Subcutaneous abdominal adipose tissue (tissue), 5 donors: ENCODE results near the gene MLH3.

ENCODE experiments used
- H3K27ac ChIP-seq: one replicate; pipeline ENCODE4 v1.7.0; 2013; ENCODE audit warnings: low read depth, mild to moderate bottlenecking, inconsistent platforms, low read length, moderate library complexity
- H3K27me3 ChIP-seq, 5 donors: one replicate each; pipeline ENCODE4 v1.7.0; 2013; ENCODE audit warnings: low read length in 5 of 5, inconsistent platforms in 1 of 5; ENCODE audit not compliant: control insufficient read depth in 5 of 5, insufficient read depth in 4 of 5
- H3K36me3 ChIP-seq, 5 donors: one replicate each; pipeline ENCODE4 v1.7.0; 2013; ENCODE audit warnings: low read length in 5 of 5; ENCODE audit not compliant: control insufficient read depth in 5 of 5, insufficient read depth in 5 of 5
- H3K4me1 ChIP-seq, 5 donors: one replicate each; pipeline ENCODE4 v1.7.0; 2013; ENCODE audit warnings: low read length in 5 of 5, mild to moderate bottlenecking in 3 of 5, moderate library complexity in 1 of 5; ENCODE audit not compliant: control insufficient read depth in 5 of 5, insufficient read depth in 5 of 5
- H3K4me3 ChIP-seq, 5 donors: one replicate each; pipeline ENCODE4 v1.7.0; 2013; ENCODE audit warnings: low read length in 5 of 5, low read depth in 1 of 5
- H3K9ac ChIP-seq, 5 donors: one replicate each; pipeline ENCODE4 v1.7.0; 2013; ENCODE audit warnings: low read length in 5 of 5, mild to moderate bottlenecking in 4 of 5, moderate library complexity in 3 of 5
- H3K9me3 ChIP-seq, 5 donors: one replicate each; pipeline ENCODE4 v1.7.0; 2013; ENCODE audit warnings: low read length in 5 of 5; ENCODE audit not compliant: control insufficient read depth in 5 of 5
- donor health status: healthy.
- donor health status: healthy.
- donor health status: healthy.
- donor health status: healthy.
- donor health status: healthy.

Gene MLH3

GRCh38 chr14:74964787-74965485 lies 86.3 kb downstream of the MLH3 start:
- Histone ChIP-seq H3K9me3 (no peaks in the 10 kb centered on the region), H3K4me1 (peaks cover 6 to 19% (median 10%) of the 10 kb centered on the region in 5 donors), H3K27ac (no peak overlapping the region), H3K27me3 (peaks cover 0 to 13% (median 0%) of the 10 kb centered on the region in 5 donors), H3K9ac (no peak overlapping the region), H3K4me3 (no peak overlapping the region), H3K36me3 (no peaks in the 10 kb centered on the region)
